Lower leg skin (tissue), 3 donors: ENCODE data around the gene PGM5.

Experiments
- CTCF ChIP-seq, 3 donors: fragments of 450-650 bp; IDR thresholded peaks; one replicate each; pipeline ENCODE4 v1.5.1; 2016; ENCODE audit warnings: antibody characterized with exemption in 3 of 3, mild to moderate bottlenecking in 3 of 3, moderate library complexity in 2 of 3
- POLR2A ChIP-seq, 2 donors: fragments of 450-650 bp; IDR thresholded peaks; one replicate each; pipeline ENCODE4 v1.6.1; 2016 to 2017; ENCODE audit warnings: antibody characterized with exemption in 2 of 2, mild to moderate bottlenecking in 1 of 2, moderate library complexity in 1 of 2

GRCh38 chr9:68502279-68502678 is 145.9 kb downstream of the PGM5 start:
- no peak for TF ChIP-seq CTCF (IDR thresholded peaks at IDR 0.05)
- TF ChIP-seq POLR2A (IDR thresholded peaks at IDR 0.05), result no peak
